ENCODE results near the gene FKBP1A.
"Not testable (repeated sequence)": the region's sequence is repeated elsewhere in the genome, so short reads cannot be mapped to it uniquely, and the experiment has no call there.

- not testable (repeated sequence) for TF ChIP-seq ZNF384 (IDR thresholded peaks at IDR 0.05); SUZ12 (IDR thresholded peaks at IDR 0.05); FOXA1 (IDR thresholded peaks at IDR 0.05); BHLHE40 (IDR thresholded peaks at IDR 0.05; ENCODE audit: borderline replicate concordance); FOXM1 (IDR thresholded peaks at IDR 0.05; ENCODE audit: borderline replicate concordance); LEF1 (IDR thresholded peaks at IDR 0.05; ENCODE audit: borderline replicate concordance); ELF4 (IDR thresholded peaks at IDR 0.05)
- TF ChIP-seq, protein P1, sequence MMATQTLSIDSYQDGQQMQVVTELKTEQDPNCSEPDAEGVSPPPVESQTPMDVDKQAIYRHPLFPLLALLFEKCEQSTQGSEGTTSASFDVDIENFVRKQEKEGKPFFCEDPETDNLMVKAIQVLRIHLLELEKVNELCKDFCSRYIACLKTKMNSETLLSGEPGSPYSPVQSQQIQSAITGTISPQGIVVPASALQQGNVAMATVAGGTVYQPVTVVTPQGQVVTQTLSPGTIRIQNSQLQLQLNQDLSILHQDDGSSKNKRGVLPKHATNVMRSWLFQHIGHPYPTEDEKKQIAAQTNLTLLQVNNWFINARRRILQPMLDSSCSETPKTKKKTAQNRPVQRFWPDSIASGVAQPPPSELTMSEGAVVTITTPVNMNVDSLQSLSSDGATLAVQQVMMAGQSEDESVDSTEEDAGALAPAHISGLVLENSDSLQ (IDR thresholded peaks at IDR 0.05), result not testable (repeated sequence)
These were observed 5.3 kb upstream of the FKBP1A start for GRCh38 chr20:1398185-1398584.
